HepG2 (cell line): ENCODE measurements around the gene DSCAML1.

ENCODE experiments used
- AGO2 ChIP-seq: fragments of 200-400 bp; formaldehyde crosslinking; optimal IDR thresholded peaks from 2 replicates; pipeline ENCODE3; 2017; ENCODE audit warnings: mild to moderate bottlenecking, low read depth, low read length, moderate library complexity
- CBX5 ChIP-seq: sonication (generic); formaldehyde crosslinking; IDR thresholded peaks from 2 replicates; pipeline ENCODE4 v1.4.0; 2020; ENCODE audit warnings: missing genetic modification reagents, borderline replicate concordance
- DPF2 ChIP-seq: sonication (generic); formaldehyde crosslinking; IDR thresholded peaks from 2 replicates; pipeline ENCODE4 v1.4.0; 2020; ENCODE audit warnings: mild to moderate bottlenecking, low read depth, missing genetic modification reagents, borderline replicate concordance
- ERF ChIP-seq: IDR thresholded peaks from 2 replicates; pipeline ENCODE4 v1.6.1; 2018; ENCODE audit warnings: missing biosample characterization, missing genetic modification reagents
- KDM4B ChIP-seq: sonication (generic); formaldehyde crosslinking; IDR thresholded peaks from 2 replicates; pipeline ENCODE4 v1.4.0; 2020; ENCODE audit warnings: missing genetic modification reagents
- RAD21 ChIP-seq: fragments of 450-650 bp; formaldehyde crosslinking; IDR thresholded peaks from 2 replicates; pipeline ENCODE4 v1.5.0; 2020; ENCODE audit warnings: mild to moderate bottlenecking
- SP5 ChIP-seq: IDR thresholded peaks from 2 replicates; pipeline ENCODE4 v1.6.1; 2016; ENCODE audit warnings: low read depth, borderline replicate concordance
- TEAD2 ChIP-seq: sonication (generic); formaldehyde crosslinking; IDR thresholded peaks from 2 replicates; pipeline ENCODE4 v1.9.0; 2021; ENCODE audit warnings: missing genetic modification reagents
- ZNF441 ChIP-seq: sonication (generic); formaldehyde crosslinking; IDR thresholded peaks from 2 replicates; pipeline ENCODE4 v1.7.0; 2021; ENCODE audit warnings: missing genetic modification reagents, borderline replicate concordance
- TF ChIP-seq, protein P1 (sequence below): sonication (generic); formaldehyde crosslinking; IDR thresholded peaks from 2 replicates; pipeline ENCODE4 v1.5.1; 2020; ENCODE audit warnings: mild to moderate bottlenecking, missing genetic modification reagents, moderate library complexity
- TF ChIP-seq, protein P2 (sequence below): sonication (generic); formaldehyde crosslinking; IDR thresholded peaks from 2 replicates; pipeline ENCODE4 v1.5.0; 2020; ENCODE audit warnings: mild to moderate bottlenecking, missing genetic modification reagents, moderate library complexity

DNA sequence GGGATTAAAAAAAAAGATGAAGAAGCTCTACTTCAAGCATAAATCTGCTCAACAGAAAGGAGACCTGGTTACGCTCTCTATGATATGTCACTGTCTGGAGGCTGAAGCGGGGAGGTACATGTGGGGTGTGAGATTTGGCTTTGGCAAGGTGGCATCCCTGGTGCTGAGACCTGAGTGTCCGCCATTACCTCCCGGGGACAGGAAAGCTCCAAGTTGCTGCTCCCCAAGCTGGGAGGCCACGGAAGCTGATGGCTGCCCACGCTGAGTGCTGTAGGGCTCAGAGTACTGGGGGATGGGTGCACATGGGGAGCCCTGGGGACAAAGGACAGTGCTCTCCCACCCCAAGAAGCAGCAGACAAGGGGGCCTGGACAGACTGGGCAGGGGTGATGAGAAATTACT, 167.9 kb downstream of the DSCAML1 start:
- TF ChIP-seq, protein P1, sequence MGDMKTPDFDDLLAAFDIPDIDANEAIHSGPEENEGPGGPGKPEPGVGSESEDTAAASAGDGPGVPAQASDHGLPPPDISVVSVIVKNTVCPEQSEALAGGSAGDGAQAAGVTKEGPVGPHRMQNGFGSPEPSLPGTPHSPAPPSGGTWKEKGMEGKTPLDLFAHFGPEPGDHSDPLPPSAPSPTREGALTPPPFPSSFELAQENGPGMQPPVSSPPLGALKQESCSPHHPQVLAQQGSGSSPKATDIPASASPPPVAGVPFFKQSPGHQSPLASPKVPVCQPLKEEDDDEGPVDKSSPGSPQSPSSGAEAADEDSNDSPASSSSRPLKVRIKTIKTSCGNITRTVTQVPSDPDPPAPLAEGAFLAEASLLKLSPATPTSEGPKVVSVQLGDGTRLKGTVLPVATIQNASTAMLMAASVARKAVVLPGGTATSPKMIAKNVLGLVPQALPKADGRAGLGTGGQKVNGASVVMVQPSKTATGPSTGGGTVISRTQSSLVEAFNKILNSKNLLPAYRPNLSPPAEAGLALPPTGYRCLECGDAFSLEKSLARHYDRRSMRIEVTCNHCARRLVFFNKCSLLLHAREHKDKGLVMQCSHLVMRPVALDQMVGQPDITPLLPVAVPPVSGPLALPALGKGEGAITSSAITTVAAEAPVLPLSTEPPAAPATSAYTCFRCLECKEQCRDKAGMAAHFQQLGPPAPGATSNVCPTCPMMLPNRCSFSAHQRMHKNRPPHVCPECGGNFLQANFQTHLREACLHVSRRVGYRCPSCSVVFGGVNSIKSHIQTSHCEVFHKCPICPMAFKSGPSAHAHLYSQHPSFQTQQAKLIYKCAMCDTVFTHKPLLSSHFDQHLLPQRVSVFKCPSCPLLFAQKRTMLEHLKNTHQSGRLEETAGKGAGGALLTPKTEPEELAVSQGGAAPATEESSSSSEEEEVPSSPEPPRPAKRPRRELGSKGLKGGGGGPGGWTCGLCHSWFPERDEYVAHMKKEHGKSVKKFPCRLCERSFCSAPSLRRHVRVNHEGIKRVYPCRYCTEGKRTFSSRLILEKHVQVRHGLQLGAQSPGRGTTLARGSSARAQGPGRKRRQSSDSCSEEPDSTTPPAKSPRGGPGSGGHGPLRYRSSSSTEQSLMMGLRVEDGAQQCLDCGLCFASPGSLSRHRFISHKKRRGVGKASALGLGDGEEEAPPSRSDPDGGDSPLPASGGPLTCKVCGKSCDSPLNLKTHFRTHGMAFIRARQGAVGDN (CRISPR knock-in tag) = no peak
- TF ChIP-seq CBX5 (CRISPR knock-in tag) = no peak
- TF ChIP-seq, protein P2, sequence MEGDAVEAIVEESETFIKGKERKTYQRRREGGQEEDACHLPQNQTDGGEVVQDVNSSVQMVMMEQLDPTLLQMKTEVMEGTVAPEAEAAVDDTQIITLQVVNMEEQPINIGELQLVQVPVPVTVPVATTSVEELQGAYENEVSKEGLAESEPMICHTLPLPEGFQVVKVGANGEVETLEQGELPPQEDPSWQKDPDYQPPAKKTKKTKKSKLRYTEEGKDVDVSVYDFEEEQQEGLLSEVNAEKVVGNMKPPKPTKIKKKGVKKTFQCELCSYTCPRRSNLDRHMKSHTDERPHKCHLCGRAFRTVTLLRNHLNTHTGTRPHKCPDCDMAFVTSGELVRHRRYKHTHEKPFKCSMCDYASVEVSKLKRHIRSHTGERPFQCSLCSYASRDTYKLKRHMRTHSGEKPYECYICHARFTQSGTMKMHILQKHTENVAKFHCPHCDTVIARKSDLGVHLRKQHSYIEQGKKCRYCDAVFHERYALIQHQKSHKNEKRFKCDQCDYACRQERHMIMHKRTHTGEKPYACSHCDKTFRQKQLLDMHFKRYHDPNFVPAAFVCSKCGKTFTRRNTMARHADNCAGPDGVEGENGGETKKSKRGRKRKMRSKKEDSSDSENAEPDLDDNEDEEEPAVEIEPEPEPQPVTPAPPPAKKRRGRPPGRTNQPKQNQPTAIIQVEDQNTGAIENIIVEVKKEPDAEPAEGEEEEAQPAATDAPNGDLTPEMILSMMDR = no peak
- TF ChIP-seq AGO2 = no peak
- no peak for TF ChIP-seq ERF (CRISPR knock-in tag)
- no peak for TF ChIP-seq RAD21 (CRISPR knock-in tag)
- TF ChIP-seq TEAD2 = no peak
- TF ChIP-seq ZNF441 = no peak
- no peak for TF ChIP-seq SP5 (CRISPR knock-in tag)
- TF ChIP-seq KDM4B (CRISPR knock-in tag) = no peak
- TF ChIP-seq DPF2 (CRISPR knock-in tag) = no peak
